Mammary epithelial cell (primary cell): Measurements from ENCODE around the gene GDPD5.

Experiments used
- CTCF ChIP-seq, 2 donors: IDR thresholded peaks in 1 of 2; conservative IDR thresholded peaks in 1 of 2; 2 replicates each; pipeline ENCODE4 v1.5.1; 2011 to 2012; ENCODE audit warnings: inconsistent platforms in 2 of 2, low read length in 2 of 2, mild to moderate bottlenecking in 2 of 2, control low read depth in 1 of 2, low read depth in 1 of 2; ENCODE audit not compliant: insufficient read depth in 1 of 2; ENCODE audit errors: extremely low read depth in 1 of 2
- EZH2 ChIP-seq: IDR thresholded peaks from 2 replicates; pipeline ENCODE4 v1.6.1; 2012; ENCODE audit warnings: low read length, inconsistent platforms, borderline replicate concordance

GRCh38 chr11:75560644-75561043 is 34.9 kb upstream of the GDPD5 start:
- no peak for TF ChIP-seq CTCF (conservative IDR thresholded peaks at IDR 0.05 in 1 of 2, IDR thresholded peaks at IDR 0.05 in 1 of 2; ENCODE audit: extremely low read depth in 1 of 2, insufficient read depth in 1 of 2, low read depth in 1 of 2, low read length in 2 of 2)
- TF ChIP-seq EZH2, result no peak
